ENCODE data around the gene PLCB1. TPM values are rescaled to one million over a fixed set of nuclear protein-coding genes. Genes with fewer than 3 reads are reported as not detected.

Gene PLCB1
- total RNA-seq, 1 experiment from 2014 or later: 6.8 TPM

DNA sequence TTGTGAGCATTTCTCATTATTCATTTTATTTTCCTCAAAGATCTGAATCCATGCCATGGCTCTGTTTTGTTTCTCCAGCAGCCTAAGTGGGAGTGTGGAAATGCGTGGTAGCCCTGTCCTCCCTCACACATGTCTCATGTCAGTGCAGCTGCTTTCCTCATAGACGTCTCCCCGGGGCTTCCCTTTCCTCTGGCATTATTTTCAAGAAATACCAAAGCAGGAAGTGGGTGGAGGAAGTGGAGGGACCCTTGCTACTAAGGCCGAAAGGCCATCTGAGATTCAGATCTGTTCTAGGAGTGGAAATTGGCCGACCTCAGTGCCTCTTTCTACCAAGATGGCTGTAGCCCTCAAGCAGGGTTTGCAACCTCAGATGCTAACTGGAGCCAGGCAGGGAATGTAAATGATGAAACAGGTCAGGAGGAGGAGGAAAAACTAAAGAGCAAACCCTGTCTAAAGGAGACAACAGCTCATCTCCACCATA, 515.9 kb downstream of the PLCB1 start:
- intact Hi-C loops (cut with micrococcal nuclease; ENCODE audit: unreplicated experiment): no loop called here
- H3K4me1 ChIP-seq (ENCODE audit: insufficient read depth, low read length, poor library complexity, severe bottlenecking): no peaks in the 10 kb centered on the region
- no peaks in the 10 kb centered on the region for H3K36me3 ChIP-seq (ENCODE audit: insufficient read depth, low read length, poor library complexity, severe bottlenecking)
- CTCF ChIA-PET: no interaction called here
- no peak for DNase-seq (ENCODE audit: low spot score)
- H3K27ac ChIP-seq (ENCODE audit: low read depth, low read length, poor library complexity, severe bottlenecking): no peak overlapping the region
- H3K9me3 ChIP-seq (ENCODE audit: low read depth, low read length, poor library complexity, severe bottlenecking): no peaks in the 10 kb centered on the region
- BruUV-seq (replicated peaks): no TSS peak
- no peak overlapping the region for H3K4me3 ChIP-seq (ENCODE audit: low read depth, low read length, poor library complexity, severe bottlenecking)
- TF ChIP-seq EZH2 (IDR thresholded peaks at IDR 0.05; ENCODE audit: borderline replicate concordance, low read depth, low read length, poor library complexity, severe bottlenecking): no peak
- TF ChIP-seq, protein P1, sequence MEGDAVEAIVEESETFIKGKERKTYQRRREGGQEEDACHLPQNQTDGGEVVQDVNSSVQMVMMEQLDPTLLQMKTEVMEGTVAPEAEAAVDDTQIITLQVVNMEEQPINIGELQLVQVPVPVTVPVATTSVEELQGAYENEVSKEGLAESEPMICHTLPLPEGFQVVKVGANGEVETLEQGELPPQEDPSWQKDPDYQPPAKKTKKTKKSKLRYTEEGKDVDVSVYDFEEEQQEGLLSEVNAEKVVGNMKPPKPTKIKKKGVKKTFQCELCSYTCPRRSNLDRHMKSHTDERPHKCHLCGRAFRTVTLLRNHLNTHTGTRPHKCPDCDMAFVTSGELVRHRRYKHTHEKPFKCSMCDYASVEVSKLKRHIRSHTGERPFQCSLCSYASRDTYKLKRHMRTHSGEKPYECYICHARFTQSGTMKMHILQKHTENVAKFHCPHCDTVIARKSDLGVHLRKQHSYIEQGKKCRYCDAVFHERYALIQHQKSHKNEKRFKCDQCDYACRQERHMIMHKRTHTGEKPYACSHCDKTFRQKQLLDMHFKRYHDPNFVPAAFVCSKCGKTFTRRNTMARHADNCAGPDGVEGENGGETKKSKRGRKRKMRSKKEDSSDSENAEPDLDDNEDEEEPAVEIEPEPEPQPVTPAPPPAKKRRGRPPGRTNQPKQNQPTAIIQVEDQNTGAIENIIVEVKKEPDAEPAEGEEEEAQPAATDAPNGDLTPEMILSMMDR (conservative IDR thresholded peaks at IDR 0.05; ENCODE audit: low read depth, low read length): no peak
- POLR2A ChIA-PET (ENCODE audit: low non-redundant PET): no interaction called here
- no peaks in the 10 kb centered on the region for H3K27me3 ChIP-seq (replicated peaks; ENCODE audit: insufficient read depth, low read depth, low read length, poor library complexity)

DNA sequence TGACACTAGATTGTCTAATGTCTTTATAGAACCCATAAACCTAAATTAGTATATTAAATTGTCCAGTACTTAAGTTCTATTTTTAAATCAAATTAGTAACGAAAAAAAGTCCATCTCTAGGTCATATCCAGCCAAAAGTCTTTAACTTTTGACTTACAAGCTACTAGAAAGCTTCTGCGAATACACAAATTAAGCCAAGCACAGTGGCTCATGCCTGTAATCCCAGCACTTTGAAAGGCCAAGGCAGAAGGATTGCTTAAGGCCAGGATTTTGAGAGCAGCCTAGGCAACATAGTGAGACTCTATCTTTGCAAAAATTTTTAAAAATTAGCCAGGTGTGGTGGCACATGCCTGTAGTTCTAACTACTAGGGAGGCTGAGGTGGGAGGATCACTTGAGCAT, 516.4 kb downstream of the PLCB1 start:
- H3K27me3 ChIP-seq (replicated peaks; ENCODE audit: insufficient read depth, low read depth, low read length, poor library complexity): no peaks in the 10 kb centered on the region
- H3K27ac ChIP-seq (ENCODE audit: low read depth, low read length, poor library complexity, severe bottlenecking): no peak overlapping the region
- no peaks in the 10 kb centered on the region for H3K4me1 ChIP-seq (ENCODE audit: insufficient read depth, low read length, poor library complexity, severe bottlenecking)
- no peak for DNase-seq (ENCODE audit: low spot score)
- TF ChIP-seq EZH2 (IDR thresholded peaks at IDR 0.05; ENCODE audit: borderline replicate concordance, low read depth, low read length, poor library complexity, severe bottlenecking): no peak
- TF ChIP-seq, protein P1 (conservative IDR thresholded peaks at IDR 0.05; ENCODE audit: low read depth, low read length): no peak
- POLR2A ChIA-PET (ENCODE audit: low non-redundant PET): no interaction called here
- intact Hi-C loops (cut with micrococcal nuclease; ENCODE audit: unreplicated experiment): no loop called here
- CTCF ChIA-PET: no interaction called here
- no peak overlapping the region for H3K4me3 ChIP-seq (ENCODE audit: low read depth, low read length, poor library complexity, severe bottlenecking)
- no TSS peak for BruUV-seq (replicated peaks)
- no peaks in the 10 kb centered on the region for H3K9me3 ChIP-seq (ENCODE audit: low read depth, low read length, poor library complexity, severe bottlenecking)
- no peaks in the 10 kb centered on the region for H3K36me3 ChIP-seq (ENCODE audit: insufficient read depth, low read length, poor library complexity, severe bottlenecking)

DNA sequence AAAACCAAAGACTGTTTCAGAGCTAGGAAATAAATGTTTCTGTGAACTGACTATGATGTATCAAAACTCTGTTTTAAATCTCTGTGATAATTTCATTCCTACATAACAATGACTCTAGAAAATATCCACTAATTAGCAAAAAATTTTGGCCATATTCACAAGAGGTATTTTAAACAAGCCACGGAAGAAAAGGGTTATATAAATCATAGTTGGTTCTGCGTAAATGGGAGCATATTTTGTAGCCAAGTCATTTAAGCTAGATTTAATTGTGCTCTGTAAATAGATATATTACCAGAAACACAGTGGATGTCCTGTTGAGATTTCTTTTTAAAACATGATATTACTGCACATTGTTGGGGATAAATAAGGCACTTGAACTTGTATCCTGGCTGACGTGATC, 520.3 kb downstream of the PLCB1 start:
- intact Hi-C loops (cut with micrococcal nuclease; ENCODE audit: unreplicated experiment): no loop called here
- TF ChIP-seq, protein P1 (conservative IDR thresholded peaks at IDR 0.05; ENCODE audit: low read depth, low read length): no peak
- TF ChIP-seq EZH2 (IDR thresholded peaks at IDR 0.05; ENCODE audit: borderline replicate concordance, low read depth, low read length, poor library complexity, severe bottlenecking): no peak
- ChIA-PET CTCF (no interaction called here), POLR2A (ENCODE audit: low non-redundant PET) (no interaction called here)
- Histone ChIP-seq H3K27ac (ENCODE audit: low read depth, low read length, poor library complexity, severe bottlenecking) (no peak overlapping the region), H3K36me3 (ENCODE audit: insufficient read depth, low read length, poor library complexity, severe bottlenecking) (no peaks in the 10 kb centered on the region), H3K27me3 (replicated peaks; ENCODE audit: insufficient read depth, low read depth, low read length, poor library complexity) (no peaks in the 10 kb centered on the region), H3K4me3 (ENCODE audit: low read depth, low read length, poor library complexity, severe bottlenecking) (no peak overlapping the region), H3K9me3 (ENCODE audit: low read depth, low read length, poor library complexity, severe bottlenecking) (no peaks in the 10 kb centered on the region), H3K4me1 (ENCODE audit: insufficient read depth, low read length, poor library complexity, severe bottlenecking) (no peaks in the 10 kb centered on the region)
- DNase-seq (ENCODE audit: low spot score): no peak
- no TSS peak for BruUV-seq (replicated peaks)
